Mesendoderm (in vitro differentiated cells): ENCODE data around the gene ARPC3.
"Not testable (repeated sequence)": the region's sequence is repeated elsewhere in the genome, so short reads cannot be mapped to it uniquely, and the experiment has no call there.

Experiments
- DNase-seq: peaks from one replicate; pipeline ENCODE4 v3.0.0; 2013
- H2AK5ac ChIP-seq: 2 replicates; pipeline ENCODE4 v1.6.1; 2013; ENCODE audit warnings: low read length, inconsistent platforms
- H2BK120ac ChIP-seq: 2 replicates; pipeline ENCODE4 v1.6.1; 2013; ENCODE audit warnings: low read depth, mild to moderate bottlenecking, low read length, moderate library complexity, mixed read lengths
- H2BK15ac ChIP-seq: replicated peaks from 2 replicates; pipeline ENCODE4 v1.6.1; 2013; ENCODE audit warnings: low read depth, mild to moderate bottlenecking, moderate library complexity
- H2BK5ac ChIP-seq: 2 replicates; pipeline ENCODE4 v1.6.1; 2013; ENCODE audit warnings: low read length, inconsistent platforms
- H3K18ac ChIP-seq: 2 replicates; pipeline ENCODE4 v1.6.1; 2013; ENCODE audit warnings: mild to moderate bottlenecking, low read length, mixed read lengths
- H3K23ac ChIP-seq: one replicate; pipeline ENCODE4 v1.6.1; 2013; ENCODE audit warnings: low read length
- H3K27ac ChIP-seq: 2 replicates; pipeline ENCODE4 v1.5.1; 2013; ENCODE audit warnings: low read depth, mild to moderate bottlenecking, inconsistent platforms, low read length, moderate library complexity
- H3K27me3 ChIP-seq: 2 replicates; pipeline ENCODE4 v1.6.1; 2013; ENCODE audit warnings: low read length, control low read depth, mild to moderate bottlenecking, inconsistent platforms; ENCODE audit not compliant: insufficient read depth, poor library complexity
- H3K36me3 ChIP-seq: 2 replicates; pipeline ENCODE4 v1.6.1; 2013; ENCODE audit warnings: low read length, inconsistent platforms; ENCODE audit not compliant: control insufficient read depth, insufficient read depth
- H3K4ac ChIP-seq: one replicate; pipeline ENCODE4 v1.6.1; 2013; ENCODE audit warnings: low read depth, mild to moderate bottlenecking, low read length, moderate library complexity
- H3K4me1 ChIP-seq: 2 replicates; pipeline ENCODE4 v1.6.1; 2013; ENCODE audit warnings: low read depth, low read length, inconsistent platforms; ENCODE audit not compliant: control insufficient read depth
- H3K4me2 ChIP-seq: 2 replicates; pipeline ENCODE4 v1.6.1; 2013; ENCODE audit warnings: low read length
- H3K4me3 ChIP-seq: 2 replicates; pipeline ENCODE4 v1.5.1; 2013; ENCODE audit warnings: mild to moderate bottlenecking, low read length
- H3K56ac ChIP-seq: one replicate; pipeline ENCODE4 v1.6.1; 2013; ENCODE audit warnings: low read length
- H3K79me1 ChIP-seq: 2 replicates; pipeline ENCODE4 v1.6.1; 2013; ENCODE audit warnings: low read length, inconsistent platforms
- H3K79me2 ChIP-seq: 2 replicates; pipeline ENCODE4 v1.6.1; 2013; ENCODE audit warnings: mild to moderate bottlenecking, low read length; ENCODE audit not compliant: control insufficient read depth, insufficient read depth
- H3K9ac ChIP-seq: 2 replicates; pipeline ENCODE4 v1.6.1; 2013; ENCODE audit warnings: low read length, inconsistent platforms
- H4K5ac ChIP-seq: one replicate; pipeline ENCODE4 v1.6.1; 2013; ENCODE audit warnings: low read length
- H4K8ac ChIP-seq: one replicate; pipeline ENCODE4 v1.6.1; 2013; ENCODE audit warnings: low read depth, mild to moderate bottlenecking, control low read depth, low read length, moderate library complexity
- WGBS: extraction: QIAGEN DNeasy Blood & Tissue Kit; methylation state at CpG from one replicate; pipeline ENCODE4 v1.1.7; 2013; ENCODE audit warnings: low lambda C conversion rate, missing lambda C conversion rate; ENCODE audit not compliant: insufficient coverage; ENCODE audit errors: extremely low coverage; 5-methylcytosine and 5-hydroxymethylcytosine counted together

The ARPC3 gene

GRCh38 chr12:110466791-110467190, 16.7 kb upstream of the ARPC3 start:
- no peak for DNase-seq
- Histone ChIP-seq H3K4me1 (no peaks in the 10 kb centered on the region), H3K56ac (no peak overlapping the region), H4K5ac (no peak overlapping the region), H2AK5ac (no peak overlapping the region), H4K8ac (no peak overlapping the region), H3K36me3 (peaks cover 4% of the 10 kb centered on the region), H2BK120ac (no peak overlapping the region), H3K9ac (peak overlapping the region; percentile 20), H3K27ac (no peak overlapping the region), H3K23ac (no peak overlapping the region), H3K27me3 (no peaks in the 10 kb centered on the region), H3K4me2 (no peak overlapping the region), H3K4me3 (no peak overlapping the region), H3K79me2 (peaks cover 15% of the 10 kb centered on the region), H3K18ac (no peak overlapping the region), H2BK5ac (no peak overlapping the region), H3K4ac (no peak overlapping the region), H3K79me1 (peaks cover 7% of the 10 kb centered on the region), H2BK15ac (no peak overlapping the region)
- no CpG with 5 or more reads among the region's 5 CpGs for whole genome bisulfite sequencing

- H4K5ac ChIP-seq, H3K18ac ChIP-seq, H3K79me1 ChIP-seq, H3K4ac ChIP-seq, H3K4me1 ChIP-seq, H2BK5ac ChIP-seq, DNase-seq, H3K27ac ChIP-seq, H3K56ac ChIP-seq, H3K36me3 ChIP-seq, H4K8ac ChIP-seq, H3K4me2 ChIP-seq, H3K4me3 ChIP-seq, H3K27me3 ChIP-seq, H2BK120ac ChIP-seq, H3K9ac ChIP-seq, H2AK5ac ChIP-seq, H2BK15ac ChIP-seq, H3K23ac ChIP-seq: not testable (repeated sequence)
- no CpG with 5 or more reads among the region's 11 CpGs for WGBS
- H3K79me2 ChIP-seq = peaks cover 15% of the 10 kb centered on the region
Observed at GRCh38 chr12:110465765-110466164, 15.6 kb upstream of the ARPC3 start.

GRCh38 chr12:110465024-110465423, 14.9 kb upstream of the ARPC3 start:
- Histone ChIP-seq H2BK5ac (no peak overlapping the region), H3K4me2 (no peak overlapping the region), H3K27ac (no peak overlapping the region), H3K79me1 (peaks cover 7% of the 10 kb centered on the region), H2BK15ac (no peak overlapping the region), H2AK5ac (no peak overlapping the region), H3K18ac (no peak overlapping the region), H3K36me3 (peaks cover 4% of the 10 kb centered on the region), H2BK120ac (no peak overlapping the region), H3K4ac (no peak overlapping the region), H3K9ac (no peak overlapping the region), H3K4me1 (no peaks in the 10 kb centered on the region), H4K5ac (no peak overlapping the region), H3K4me3 (no peak overlapping the region), H3K56ac (no peak overlapping the region), H3K79me2 (peaks cover 15% of the 10 kb centered on the region), H3K23ac (no peak overlapping the region), H4K8ac (no peak overlapping the region), H3K27me3 (no peaks in the 10 kb centered on the region)
- WGBS = no CpG with 5 or more reads among the region's 2 CpGs
- no peak for DNase-seq

- H3K27ac ChIP-seq, H4K8ac ChIP-seq, H4K5ac ChIP-seq, H3K4me2 ChIP-seq, H3K4ac ChIP-seq, H2AK5ac ChIP-seq, DNase-seq, H3K56ac ChIP-seq, H2BK5ac ChIP-seq, H3K27me3 ChIP-seq, H3K23ac ChIP-seq, H3K4me3 ChIP-seq, H3K79me1 ChIP-seq, H3K36me3 ChIP-seq, H3K9ac ChIP-seq, H2BK120ac ChIP-seq, H3K79me2 ChIP-seq, H3K4me1 ChIP-seq, H3K18ac ChIP-seq, H2BK15ac ChIP-seq: not testable (repeated sequence)
- WGBS = no CpG with 5 or more reads among the region's 5 CpGs
Observed at GRCh38 chr12:110461189-110461588, 11.1 kb upstream of the ARPC3 start.

GRCh38 chr12:110458756-110459155, 8.6 kb upstream of the ARPC3 start:
- H3K18ac ChIP-seq = no peak overlapping the region
- H3K27ac ChIP-seq = no peak overlapping the region
- DNase-seq = no peak
- no peak overlapping the region for H3K4me2 ChIP-seq
- H2BK5ac ChIP-seq = no peak overlapping the region
- H3K23ac ChIP-seq = no peak overlapping the region
- no peak overlapping the region for H3K4me3 ChIP-seq
- no CpG with 5 or more reads among the region's 4 CpGs for WGBS
- peaks cover 1% of the 10 kb centered on the region for H3K79me1 ChIP-seq
- no peak overlapping the region for H2BK15ac ChIP-seq
- H4K5ac ChIP-seq = no peak overlapping the region
- H4K8ac ChIP-seq = no peak overlapping the region
- H3K27me3 ChIP-seq = no peaks in the 10 kb centered on the region
- H2BK120ac ChIP-seq = no peak overlapping the region
- H3K56ac ChIP-seq = no peak overlapping the region
- H3K36me3 ChIP-seq = peaks cover 3% of the 10 kb centered on the region
- H3K9ac ChIP-seq = no peak overlapping the region
- no peak overlapping the region for H2AK5ac ChIP-seq
- H3K4ac ChIP-seq = no peak overlapping the region
- no peaks in the 10 kb centered on the region for H3K4me1 ChIP-seq
- H3K79me2 ChIP-seq = no peaks in the 10 kb centered on the region

GRCh38 chr12:110453569-110454296, 3.6 kb upstream of the ARPC3 start:
- Histone ChIP-seq H3K4me3 (no peak overlapping the region), H3K9ac (no peak overlapping the region), H3K27ac (no peak overlapping the region), H3K4ac (no peak overlapping the region), H3K23ac (no peak overlapping the region), H3K4me1 (no peaks in the 10 kb centered on the region), H2BK5ac (no peak overlapping the region), H3K79me2 (peaks cover 8% of the 10 kb centered on the region), H2AK5ac (no peak overlapping the region), H4K5ac (no peak overlapping the region), H2BK120ac (no peak overlapping the region), H2BK15ac (no peak overlapping the region), H3K56ac (no peak overlapping the region), H3K79me1 (peaks cover 4% of the 10 kb centered on the region), H4K8ac (no peak overlapping the region), H3K27me3 (no peaks in the 10 kb centered on the region), H3K4me2 (no peak overlapping the region), H3K18ac (no peak overlapping the region), H3K36me3 (peaks cover under 1% of the 10 kb centered on the region)
- no peak for DNase-seq
- no CpG with 5 or more reads among the region's 4 CpGs for whole genome bisulfite sequencing
